HG03442 (cell line): ENCODE data around the gene IL36B.

Experiments
- ATAC-seq: cut with Tn5 transposase; IDR thresholded peaks from one replicate; pipeline ENCODE4 v1.9.1; 2021; ENCODE audit warnings: mild to moderate bottlenecking, moderate library complexity; ENCODE audit not compliant: unreplicated experiment

The IL36B gene

GRCh38 chr2:113057117-113057516 is 4.5 kb upstream of the IL36B start:
- ATAC-seq = no peak

GRCh38 chr2:113056521-113056920 is 3.9 kb upstream of the IL36B start:
- ATAC-seq = no peak

- no peak for ATAC-seq
These were observed 1.4 kb upstream of the IL36B start for GRCh38 chr2:113054066-113054465.

GRCh38 chr2:113053666-113054065 is 999 bp upstream of the IL36B start:
- no peak for ATAC-seq

GRCh38 chr2:113050921-113051895 is 1.5 kb downstream of the IL36B start:
- ATAC-seq = no peak

- no peak for ATAC-seq
These were observed 6.2 kb downstream of the IL36B start for GRCh38 chr2:113046465-113046864.

GRCh38 chr2:113041871-113042270 is 10.8 kb downstream of the IL36B start:
- no peak for ATAC-seq

GRCh38 chr2:113039719-113040118 is 12.9 kb downstream of the IL36B start:
- ATAC-seq = no peak

- ATAC-seq = no peak
These were observed 13.5 kb downstream of the IL36B start for GRCh38 chr2:113039158-113039557.

GRCh38 chr2:113038291-113038690 is 14.4 kb downstream of the IL36B start:
- no peak for ATAC-seq

- ATAC-seq = no peak
These were observed 15.9 kb downstream of the IL36B start for GRCh38 chr2:113036763-113037162.

- no peak for ATAC-seq
These were observed 18.7 kb downstream of the IL36B start for GRCh38 chr2:113034016-113034415.

GRCh38 chr2:113032737-113033136 is 19.9 kb downstream of the IL36B start:
- no peak for ATAC-seq

GRCh38 chr2:113028112-113028511 is 24.6 kb downstream of the IL36B start:
- no peak for ATAC-seq

- ATAC-seq = no peak
These were observed 25.0 kb downstream of the IL36B start for GRCh38 chr2:113027691-113028090.

- no peak for ATAC-seq
These were observed 26.9 kb downstream of the IL36B start for GRCh38 chr2:113025737-113026136.

GRCh38 chr2:113024764-113025163 is 27.9 kb downstream of the IL36B start:
- no peak for ATAC-seq

- no peak for ATAC-seq
These were observed 31.4 kb downstream of the IL36B start for GRCh38 chr2:113021312-113021711.

- no peak for ATAC-seq
These were observed 34.2 kb downstream of the IL36B start for GRCh38 chr2:113018509-113018908.

- no peak for ATAC-seq
These were observed 37.0 kb downstream of the IL36B start for GRCh38 chr2:113015655-113016054.

- no peak for ATAC-seq
These were observed 37.6 kb downstream of the IL36B start for GRCh38 chr2:113015042-113015441.

GRCh38 chr2:113014067-113014466 is 38.6 kb downstream of the IL36B start:
- no peak for ATAC-seq

- ATAC-seq = no peak
These were observed 39.4 kb downstream of the IL36B start for GRCh38 chr2:113013336-113013661.
